ENCODE measurements around the gene MYZAP. TPM values are rescaled to one million over a fixed set of nuclear protein-coding genes. Genes with fewer than 3 reads are reported as not detected.

The MYZAP gene
- polyA plus RNA-seq, 1 of the 3 experiments (the other 2 are of a cell fraction) = 0.07 TPM

DNA sequence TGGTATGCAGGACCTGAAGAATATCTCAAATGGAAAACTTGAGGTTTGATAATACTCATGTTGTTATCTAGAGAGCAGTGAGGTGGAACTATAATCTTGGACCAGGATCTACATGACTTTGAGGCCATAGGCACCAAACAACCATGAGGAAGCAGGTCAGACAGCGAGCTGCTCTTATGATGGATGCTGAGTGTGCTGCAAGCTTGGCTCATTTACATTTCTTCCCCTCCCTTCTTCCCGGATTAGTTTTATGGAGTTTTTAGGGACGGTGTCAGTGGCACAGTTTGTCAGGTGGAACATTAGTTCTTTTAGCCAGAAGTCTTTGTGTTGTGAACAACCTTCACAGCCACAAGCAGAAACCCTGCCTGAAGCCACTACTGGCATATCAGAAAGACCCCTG is 8.0 kb upstream of the MYZAP start:
- no peak overlapping the region for H2AFZ ChIP-seq (ENCODE audit: low read depth)
- H3K9me3 ChIP-seq = no peaks in the 10 kb centered on the region
- no peaks in the 10 kb centered on the region for H4K20me1 ChIP-seq (ENCODE audit: insufficient read depth)
- H3K4me1 ChIP-seq (ENCODE audit: control insufficient read depth in 1 of 2, insufficient read depth in 2 of 2, low read depth in 1 of 2, low read length in 1 of 2) = peaks cover 0 to 2% of the 10 kb centered on the region in 2 experiments; a peak in 1 of 4 replicates
- no peaks in the 10 kb centered on the region; the same call in 1 of the 2 replicates for H3K27me3 ChIP-seq (ENCODE audit: insufficient read depth)
- H3K36me3 ChIP-seq (replicated peaks in 1 of 2; ENCODE audit: control insufficient read depth in 1 of 2, insufficient read depth in 2 of 2, low read length in 1 of 2) = no peaks in the 10 kb centered on the region
- DNase-seq = no peak
- 24% methylated on average over 3 of the region's 3 CpGs for WGBS (ENCODE audit: low lambda C conversion rate)
- no peaks in the 10 kb centered on the region for H3K9me2 ChIP-seq
- no peak overlapping the region for H3K4me3 ChIP-seq (ENCODE audit: low read depth in 2 of 2, low read length in 1 of 2)
- no peak overlapping the region for H3K9ac ChIP-seq
- no peak overlapping the region for H3K27ac ChIP-seq (ENCODE audit: low read depth in 2 of 2, low read length in 1 of 2)
- H3K79me2 ChIP-seq (ENCODE audit: insufficient read depth) = no peaks in the 10 kb centered on the region
- no peaks in the 10 kb centered on the region for H3F3A ChIP-seq (replicated peaks; ENCODE audit: insufficient read depth)
- H3K4me2 ChIP-seq = no peak overlapping the region
- ChIA-PET POLR2A (no interaction called here), CTCF (interaction anchor here (1.1 to 1.3 kb wide), 2 partner anchors 22 to 41 kb away, joined by 3 to 5 read pairs; no protein-coding TSS in a partner anchor)
- no peak for TF ChIP-seq SIN3A (IDR thresholded peaks at IDR 0.05; ENCODE audit: borderline replicate concordance, low read depth, low read length)
- TF ChIP-seq USF1 (IDR thresholded peaks at IDR 0.05; ENCODE audit: borderline replicate concordance, low read depth) = no peak
- TF ChIP-seq CHD2 (IDR thresholded peaks at IDR 0.05; ENCODE audit: low read length, partially characterized antibody) = no peak
- no peak for TF ChIP-seq MEF2A (IDR thresholded peaks at IDR 0.05; ENCODE audit: borderline replicate concordance, low read depth)
- no peak for TF ChIP-seq GATA2 (CRISPR knock-in tag; IDR thresholded peaks at IDR 0.05)
- TF ChIP-seq, protein P1, sequence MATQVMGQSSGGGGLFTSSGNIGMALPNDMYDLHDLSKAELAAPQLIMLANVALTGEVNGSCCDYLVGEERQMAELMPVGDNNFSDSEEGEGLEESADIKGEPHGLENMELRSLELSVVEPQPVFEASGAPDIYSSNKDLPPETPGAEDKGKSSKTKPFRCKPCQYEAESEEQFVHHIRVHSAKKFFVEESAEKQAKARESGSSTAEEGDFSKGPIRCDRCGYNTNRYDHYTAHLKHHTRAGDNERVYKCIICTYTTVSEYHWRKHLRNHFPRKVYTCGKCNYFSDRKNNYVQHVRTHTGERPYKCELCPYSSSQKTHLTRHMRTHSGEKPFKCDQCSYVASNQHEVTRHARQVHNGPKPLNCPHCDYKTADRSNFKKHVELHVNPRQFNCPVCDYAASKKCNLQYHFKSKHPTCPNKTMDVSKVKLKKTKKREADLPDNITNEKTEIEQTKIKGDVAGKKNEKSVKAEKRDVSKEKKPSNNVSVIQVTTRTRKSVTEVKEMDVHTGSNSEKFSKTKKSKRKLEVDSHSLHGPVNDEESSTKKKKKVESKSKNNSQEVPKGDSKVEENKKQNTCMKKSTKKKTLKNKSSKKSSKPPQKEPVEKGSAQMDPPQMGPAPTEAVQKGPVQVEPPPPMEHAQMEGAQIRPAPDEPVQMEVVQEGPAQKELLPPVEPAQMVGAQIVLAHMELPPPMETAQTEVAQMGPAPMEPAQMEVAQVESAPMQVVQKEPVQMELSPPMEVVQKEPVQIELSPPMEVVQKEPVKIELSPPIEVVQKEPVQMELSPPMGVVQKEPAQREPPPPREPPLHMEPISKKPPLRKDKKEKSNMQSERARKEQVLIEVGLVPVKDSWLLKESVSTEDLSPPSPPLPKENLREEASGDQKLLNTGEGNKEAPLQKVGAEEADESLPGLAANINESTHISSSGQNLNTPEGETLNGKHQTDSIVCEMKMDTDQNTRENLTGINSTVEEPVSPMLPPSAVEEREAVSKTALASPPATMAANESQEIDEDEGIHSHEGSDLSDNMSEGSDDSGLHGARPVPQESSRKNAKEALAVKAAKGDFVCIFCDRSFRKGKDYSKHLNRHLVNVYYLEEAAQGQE (IDR thresholded peaks at IDR 0.05; ENCODE audit: low read depth, low read length) = no peak
- no peak for TF ChIP-seq TEAD4 (IDR thresholded peaks at IDR 0.05; ENCODE audit: borderline replicate concordance, insufficient read depth)
- TF ChIP-seq SMC3 (IDR thresholded peaks at IDR 0.05; ENCODE audit: low read depth, low read length) = no peak
- no peak for TF ChIP-seq PBX3 (IDR thresholded peaks at IDR 0.05)
- no peak for TF ChIP-seq MAX (IDR thresholded peaks at IDR 0.05; ENCODE audit: low read depth)
- no peak for TF ChIP-seq FOSL2 (IDR thresholded peaks at IDR 0.05; ENCODE audit: borderline replicate concordance, low read depth)
- TF ChIP-seq, protein P2, sequence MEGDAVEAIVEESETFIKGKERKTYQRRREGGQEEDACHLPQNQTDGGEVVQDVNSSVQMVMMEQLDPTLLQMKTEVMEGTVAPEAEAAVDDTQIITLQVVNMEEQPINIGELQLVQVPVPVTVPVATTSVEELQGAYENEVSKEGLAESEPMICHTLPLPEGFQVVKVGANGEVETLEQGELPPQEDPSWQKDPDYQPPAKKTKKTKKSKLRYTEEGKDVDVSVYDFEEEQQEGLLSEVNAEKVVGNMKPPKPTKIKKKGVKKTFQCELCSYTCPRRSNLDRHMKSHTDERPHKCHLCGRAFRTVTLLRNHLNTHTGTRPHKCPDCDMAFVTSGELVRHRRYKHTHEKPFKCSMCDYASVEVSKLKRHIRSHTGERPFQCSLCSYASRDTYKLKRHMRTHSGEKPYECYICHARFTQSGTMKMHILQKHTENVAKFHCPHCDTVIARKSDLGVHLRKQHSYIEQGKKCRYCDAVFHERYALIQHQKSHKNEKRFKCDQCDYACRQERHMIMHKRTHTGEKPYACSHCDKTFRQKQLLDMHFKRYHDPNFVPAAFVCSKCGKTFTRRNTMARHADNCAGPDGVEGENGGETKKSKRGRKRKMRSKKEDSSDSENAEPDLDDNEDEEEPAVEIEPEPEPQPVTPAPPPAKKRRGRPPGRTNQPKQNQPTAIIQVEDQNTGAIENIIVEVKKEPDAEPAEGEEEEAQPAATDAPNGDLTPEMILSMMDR (IDR thresholded peaks at IDR 0.05) = no peak
- TF ChIP-seq RFX5 (IDR thresholded peaks at IDR 0.05; ENCODE audit: low read length) = no peak
- TF ChIP-seq, protein P3, sequence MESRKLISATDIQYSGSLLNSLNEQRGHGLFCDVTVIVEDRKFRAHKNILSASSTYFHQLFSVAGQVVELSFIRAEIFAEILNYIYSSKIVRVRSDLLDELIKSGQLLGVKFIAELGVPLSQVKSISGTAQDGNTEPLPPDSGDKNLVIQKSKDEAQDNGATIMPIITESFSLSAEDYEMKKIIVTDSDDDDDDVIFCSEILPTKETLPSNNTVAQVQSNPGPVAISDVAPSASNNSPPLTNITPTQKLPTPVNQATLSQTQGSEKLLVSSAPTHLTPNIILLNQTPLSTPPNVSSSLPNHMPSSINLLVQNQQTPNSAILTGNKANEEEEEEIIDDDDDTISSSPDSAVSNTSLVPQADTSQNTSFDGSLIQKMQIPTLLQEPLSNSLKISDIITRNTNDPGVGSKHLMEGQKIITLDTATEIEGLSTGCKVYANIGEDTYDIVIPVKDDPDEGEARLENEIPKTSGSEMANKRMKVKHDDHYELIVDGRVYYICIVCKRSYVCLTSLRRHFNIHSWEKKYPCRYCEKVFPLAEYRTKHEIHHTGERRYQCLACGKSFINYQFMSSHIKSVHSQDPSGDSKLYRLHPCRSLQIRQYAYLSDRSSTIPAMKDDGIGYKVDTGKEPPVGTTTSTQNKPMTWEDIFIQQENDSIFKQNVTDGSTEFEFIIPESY (IDR thresholded peaks at IDR 0.05; ENCODE audit: borderline replicate concordance, low read depth) = no peak
- no peak for TF ChIP-seq GABPA (IDR thresholded peaks at IDR 0.05; ENCODE audit: low read depth)

Data from SK-N-SH (cell line).